PFSK-1 (cell line): ENCODE measurements around the gene FOXE1.

ENCODE experiments used
- FOXP2 ChIP-seq: optimal IDR thresholded peaks from 2 replicates; pipeline ENCODE3; 2011; ENCODE audit warnings: borderline replicate concordance, control low read depth, inconsistent platforms; ENCODE audit not compliant: insufficient read depth; ENCODE audit errors: extremely low read length, extremely low read depth
- POLR2AphosphoS5 ChIP-seq: IDR thresholded peaks from 2 replicates; pipeline ENCODE4 v1.6.1; 2012; ENCODE audit warnings: low read depth, mild to moderate bottlenecking, control low read depth, low read length, moderate library complexity
- REST ChIP-seq, 2 experiments: IDR thresholded peaks; 2 replicates each; pipeline versions ENCODE4 v1.6.1 to v1.8.0; 2011 to 2012; ENCODE audit warnings: low read depth in 2 of 2, low read length in 2 of 2, control low read depth in 1 of 2, inconsistent platforms in 1 of 2, mild to moderate bottlenecking in 1 of 2, moderate library complexity in 1 of 2; ENCODE audit not compliant: insufficient read depth in 1 of 2
- SIN3A ChIP-seq: IDR thresholded peaks from 2 replicates; pipeline ENCODE4 v1.6.1; 2012; ENCODE audit warnings: mild to moderate bottlenecking, low read length, moderate library complexity, borderline replicate concordance; ENCODE audit not compliant: insufficient read depth
- TAF1 ChIP-seq: IDR thresholded peaks from 2 replicates; pipeline ENCODE4 v1.6.1; 2012; ENCODE audit warnings: low read length, control low read depth, borderline replicate concordance; ENCODE audit not compliant: insufficient read depth

Gene FOXE1

DNA sequence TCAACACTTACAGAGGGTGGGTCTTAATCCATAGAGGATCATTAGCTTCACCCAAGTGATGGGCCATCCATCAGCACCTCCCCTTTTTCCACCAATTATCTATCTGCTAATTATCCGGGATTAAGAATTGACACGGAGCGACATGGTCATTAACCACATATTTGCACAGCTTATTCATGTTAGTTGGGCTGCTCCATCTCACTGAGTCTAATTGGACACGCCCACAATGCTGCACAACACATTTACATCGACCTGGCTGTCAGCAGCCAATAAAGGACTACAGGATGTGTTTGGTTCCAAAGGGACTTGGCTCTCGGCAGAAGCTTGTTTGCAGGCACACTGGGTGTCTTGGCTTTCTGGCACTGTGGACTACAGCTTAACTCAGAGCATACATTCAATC, 21.6 kb downstream of the FOXE1 start:
- no peak for TF ChIP-seq FOXP2
- no peak for TF ChIP-seq REST (IDR thresholded peaks at IDR 0.05; ENCODE audit: insufficient read depth in 1 of 2, low read depth in 2 of 2, low read length in 2 of 2)
- no peak for TF ChIP-seq TAF1
- no peak for TF ChIP-seq POLR2AphosphoS5
- TF ChIP-seq SIN3A, result no peak

DNA sequence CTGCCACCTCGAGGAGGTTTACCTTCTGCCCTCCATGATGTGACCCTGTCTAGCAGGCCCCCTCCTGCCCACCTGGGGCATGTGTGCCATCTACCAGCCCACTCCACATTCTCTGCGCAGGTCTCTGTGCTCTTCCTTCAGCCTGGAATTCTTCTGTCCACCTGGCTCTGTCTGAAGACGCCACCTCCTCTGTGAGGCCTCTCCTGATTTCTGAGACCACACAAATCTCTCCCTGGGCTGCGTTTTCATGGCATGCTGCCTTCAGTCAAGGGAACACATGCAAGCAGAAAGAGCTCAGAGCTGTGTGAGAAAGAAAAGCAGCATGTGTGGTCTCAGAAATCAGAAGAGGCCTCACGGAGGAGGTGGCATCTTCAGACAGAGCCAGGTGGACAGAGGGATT, 22.1 kb downstream of the FOXE1 start:
- TF ChIP-seq POLR2AphosphoS5, result no peak
- TF ChIP-seq FOXP2, result no peak
- no peak for TF ChIP-seq SIN3A
- no peak for TF ChIP-seq TAF1
- TF ChIP-seq REST (IDR thresholded peaks at IDR 0.05; ENCODE audit: insufficient read depth in 1 of 2, low read depth in 2 of 2, low read length in 2 of 2), result no peak

DNA sequence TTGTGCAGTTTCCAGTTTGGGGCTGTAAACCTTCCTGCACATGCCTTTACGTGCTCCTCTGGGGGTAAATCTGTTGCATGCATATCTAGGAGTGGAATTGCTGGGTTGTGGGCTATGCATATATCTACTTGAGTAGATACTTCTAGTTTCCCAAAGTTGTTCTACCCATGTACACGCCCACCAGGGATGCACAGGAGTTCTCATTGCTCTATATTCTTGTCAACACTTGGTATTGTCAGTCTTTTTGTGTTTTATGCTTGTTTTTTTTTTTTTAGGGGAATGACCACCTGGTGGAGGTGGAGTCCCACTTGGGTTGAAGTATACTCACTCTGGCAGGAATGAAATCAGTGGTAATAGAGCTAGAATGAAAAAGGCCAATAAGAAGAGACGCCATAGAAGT, 23.0 kb downstream of the FOXE1 start:
- TF ChIP-seq TAF1, result no peak

DNA sequence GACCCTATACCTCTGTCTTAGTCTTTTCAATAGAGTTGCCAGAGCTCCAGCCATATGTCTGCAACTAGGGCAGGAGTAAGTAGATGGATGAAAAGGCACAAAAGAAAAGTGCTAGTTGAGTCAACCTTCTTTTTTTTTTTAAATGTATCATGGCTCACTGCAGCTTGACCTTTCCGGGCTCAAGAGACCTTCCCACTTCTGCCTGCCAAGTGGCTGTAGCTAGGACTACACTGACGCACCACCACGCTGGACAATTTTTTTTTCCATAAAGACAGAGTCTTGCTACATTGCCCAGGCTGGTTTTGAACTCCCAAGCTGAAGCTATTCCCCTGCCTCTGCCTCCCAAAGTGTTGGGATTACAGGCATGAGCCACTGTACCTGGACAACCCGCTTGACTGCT, 27.3 kb downstream of the FOXE1 start:
- TF ChIP-seq REST (IDR thresholded peaks at IDR 0.05; ENCODE audit: insufficient read depth in 1 of 2, low read depth in 2 of 2, low read length in 2 of 2), result no peak
- no peak for TF ChIP-seq POLR2AphosphoS5
- TF ChIP-seq TAF1, result no peak
- no peak for TF ChIP-seq FOXP2
- TF ChIP-seq SIN3A, result no peak

DNA sequence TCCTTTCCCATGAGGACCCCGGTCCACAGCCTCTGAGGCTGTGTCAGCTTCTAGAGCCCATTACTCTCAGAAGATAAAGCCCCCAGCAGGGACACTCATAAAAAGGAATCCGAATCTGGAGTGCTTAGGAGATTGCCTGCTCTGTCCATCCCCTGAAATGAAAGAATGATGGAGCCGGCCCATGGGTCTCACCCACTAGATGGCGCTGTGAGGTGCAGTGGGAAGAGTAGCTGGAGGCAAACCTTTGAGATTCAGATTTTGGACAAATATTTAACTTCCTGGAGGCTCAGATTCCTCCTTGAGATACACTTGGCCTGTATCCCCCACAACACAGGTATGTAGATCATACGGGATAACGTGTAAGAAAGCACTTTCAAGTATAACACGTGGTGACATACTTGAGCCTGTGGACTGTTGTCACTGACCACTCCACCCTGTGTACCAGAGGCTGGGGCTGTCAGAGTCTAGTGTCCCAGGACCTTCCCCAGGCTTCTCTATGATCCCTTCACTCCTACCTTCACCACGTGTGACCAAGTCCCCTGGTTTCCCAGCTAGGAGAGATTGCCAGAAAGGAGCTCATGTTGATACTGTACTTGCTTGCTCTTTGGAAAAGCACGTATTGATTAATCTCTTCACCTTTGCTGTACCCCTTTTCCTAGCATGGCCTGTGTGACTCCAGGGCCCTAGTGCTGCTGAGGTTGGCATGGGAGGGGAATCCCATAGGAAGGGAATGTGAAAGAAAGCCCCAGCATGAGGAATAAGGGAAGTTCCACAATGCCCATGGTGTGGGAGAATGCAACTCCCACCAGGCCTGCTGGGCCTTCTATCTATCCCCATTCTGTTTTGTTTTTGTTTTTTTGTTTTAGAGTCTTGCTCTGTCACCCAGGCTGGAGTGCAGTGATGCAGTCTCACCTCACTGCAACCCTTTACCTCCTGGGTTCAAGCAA, 37.2 kb downstream of the FOXE1 start:
- TF ChIP-seq REST (IDR thresholded peaks at IDR 0.05; ENCODE audit: insufficient read depth in 1 of 2, low read depth in 2 of 2, low read length in 2 of 2), result no peak
- no peak for TF ChIP-seq POLR2AphosphoS5
- no peak for TF ChIP-seq FOXP2
- TF ChIP-seq SIN3A, result no peak
- TF ChIP-seq TAF1, result no peak
